Stimulated activated CD4-positive, alpha-beta T cell treated with anti-CD3 and anti-CD28 coated beads, Interleukin-2, amount 100 ng/mL, for 48 hours (primary cell): ENCODE data around the gene HSPA2.
"Not testable (repeated sequence)": the region's sequence is repeated elsewhere in the genome, so short reads cannot be mapped to it uniquely, and the experiment has no call there.

Experiments used
- DNase-seq, 2 donors: peaks; one replicate each; pipeline ENCODE4 v3.0.0-alpha.2; 2020

The HSPA2 gene

GRCh38 chr14:64516969-64517368 lies 23.6 kb upstream of the HSPA2 start:
- no peak for DNase-seq

GRCh38 chr14:64517667-64518066 lies 22.9 kb upstream of the HSPA2 start:
- not testable (repeated sequence) for DNase-seq

- no peak for DNase-seq
These were observed 22.3 kb upstream of the HSPA2 start for GRCh38 chr14:64518229-64518628.

- DNase-seq: no peak
These were observed 19.8 kb upstream of the HSPA2 start for GRCh38 chr14:64520699-64521098.

GRCh38 chr14:64522591-64523355 lies 17.8 kb upstream of the HSPA2 start:
- no peak for DNase-seq

- DNase-seq: no peak
These were observed 15.2 kb upstream of the HSPA2 start for GRCh38 chr14:64525354-64525753.

GRCh38 chr14:64531567-64531966 lies 9.0 kb upstream of the HSPA2 start:
- DNase-seq: no peak

- no peak for DNase-seq
These were observed 3.9 kb upstream of the HSPA2 start for GRCh38 chr14:64536488-64537245.

- no peak for DNase-seq
These were observed 875 bp downstream of the HSPA2 start for GRCh38 chr14:64541261-64541971.

GRCh38 chr14:64541972-64542835 lies 1.7 kb downstream of the HSPA2 start:
- DNase-seq: no peak

GRCh38 chr14:64542836-64543201 lies 2.3 kb downstream of the HSPA2 start:
- no peak for DNase-seq

- DNase-seq: no peak
These were observed 4.2 kb downstream of the HSPA2 start for GRCh38 chr14:64544607-64545312.

GRCh38 chr14:64549016-64549415 lies 8.5 kb downstream of the HSPA2 start:
- DNase-seq: no peak

GRCh38 chr14:64549791-64550620 lies 9.5 kb downstream of the HSPA2 start, which contains the start of gene PPP1R36:
PPP1R36 (plus strand) TSS chr14:64549961; CDS start chr14:64549998, 37 bp downstream.
- peak in 1 of 2 donors; percentile 46 for DNase-seq

- no peak for DNase-seq
These were observed 10.2 kb downstream of the HSPA2 start for GRCh38 chr14:64550621-64551333.

- DNase-seq: no peak
These were observed 14.0 kb downstream of the HSPA2 start for GRCh38 chr14:64554556-64554955.

- no peak for DNase-seq
These were observed 16.0 kb downstream of the HSPA2 start for GRCh38 chr14:64556526-64556925.

GRCh38 chr14:64558216-64558615 lies 17.7 kb downstream of the HSPA2 start:
- DNase-seq: not testable (repeated sequence)

GRCh38 chr14:64561631-64562030 lies 21.1 kb downstream of the HSPA2 start:
- no peak for DNase-seq

GRCh38 chr14:64562436-64562835 lies 21.9 kb downstream of the HSPA2 start:
- DNase-seq: no peak
